NCI-H2081 treated with DMSO at 0.1 percent for 48 hours (cell line): ENCODE data around the gene ANO8.

Experiments
- DNase-seq: peaks from one replicate; lab custom pipeline; 2025; lab: John Stamatoyannopoulos, UW

The ANO8 gene

GRCh38 chr19:17329366-17330261 lies 5.0 kb downstream of the ANO8 start:
- DNase-seq, result no peak

GRCh38 chr19:17328517-17329365 lies 5.9 kb downstream of the ANO8 start:
- no peak for DNase-seq

- DNase-seq, result no peak
These were observed 6.8 kb downstream of the ANO8 start for GRCh38 chr19:17327654-17328516.

GRCh38 chr19:17327068-17327653 lies 7.5 kb downstream of the ANO8 start:
- DNase-seq, result no peak

- DNase-seq, result no peak
These were observed 8.1 kb downstream of the ANO8 start for GRCh38 chr19:17326595-17326966.

GRCh38 chr19:17325881-17326594 lies 8.6 kb downstream of the ANO8 start:
- no peak for DNase-seq

GRCh38 chr19:17325133-17325532 lies 9.5 kb downstream of the ANO8 start:
- DNase-seq, result no peak

- DNase-seq, result no peak
These were observed 10.1 kb downstream of the ANO8 start for GRCh38 chr19:17324357-17325114.

GRCh38 chr19:17323964-17324332 lies 10.7 kb downstream of the ANO8 start:
- DNase-seq, result no peak

- no peak for DNase-seq
These were observed 11.2 kb downstream of the ANO8 start for GRCh38 chr19:17323300-17323963.

- no peak for DNase-seq
These were observed 11.8 kb downstream of the ANO8 start for GRCh38 chr19:17322854-17323253.

GRCh38 chr19:17321655-17322489 lies 12.8 kb downstream of the ANO8 start:
- no peak for DNase-seq

- DNase-seq, result no peak
These were observed 14.2 kb downstream of the ANO8 start for GRCh38 chr19:17320435-17320834.

- DNase-seq, result no peak
These were observed 15.0 kb downstream of the ANO8 start for GRCh38 chr19:17319473-17320238.

GRCh38 chr19:17318966-17319365 lies 15.7 kb downstream of the ANO8 start:
- DNase-seq, result no peak

GRCh38 chr19:17314007-17314593 lies 20.6 kb downstream of the ANO8 start:
- DNase-seq, result no peak

- DNase-seq, result no peak
These were observed 22.2 kb downstream of the ANO8 start for GRCh38 chr19:17312189-17313113.
